ENCODE measurements around the gene C4orf33. TPM values are rescaled to one million over a fixed set of nuclear protein-coding genes. Genes with fewer than 3 reads are reported as not detected.
A peak's percentile ranks its signal among the peaks of the same experiment; 100 is the strongest.

C4orf33 gene
- total and polyA plus RNA-seq, 9 of the 15 experiments (the other 6 are each of a cell fraction or from before 2014, with no cell fraction given): 16.7 to 42.0 (median 27.5) TPM

DNA sequence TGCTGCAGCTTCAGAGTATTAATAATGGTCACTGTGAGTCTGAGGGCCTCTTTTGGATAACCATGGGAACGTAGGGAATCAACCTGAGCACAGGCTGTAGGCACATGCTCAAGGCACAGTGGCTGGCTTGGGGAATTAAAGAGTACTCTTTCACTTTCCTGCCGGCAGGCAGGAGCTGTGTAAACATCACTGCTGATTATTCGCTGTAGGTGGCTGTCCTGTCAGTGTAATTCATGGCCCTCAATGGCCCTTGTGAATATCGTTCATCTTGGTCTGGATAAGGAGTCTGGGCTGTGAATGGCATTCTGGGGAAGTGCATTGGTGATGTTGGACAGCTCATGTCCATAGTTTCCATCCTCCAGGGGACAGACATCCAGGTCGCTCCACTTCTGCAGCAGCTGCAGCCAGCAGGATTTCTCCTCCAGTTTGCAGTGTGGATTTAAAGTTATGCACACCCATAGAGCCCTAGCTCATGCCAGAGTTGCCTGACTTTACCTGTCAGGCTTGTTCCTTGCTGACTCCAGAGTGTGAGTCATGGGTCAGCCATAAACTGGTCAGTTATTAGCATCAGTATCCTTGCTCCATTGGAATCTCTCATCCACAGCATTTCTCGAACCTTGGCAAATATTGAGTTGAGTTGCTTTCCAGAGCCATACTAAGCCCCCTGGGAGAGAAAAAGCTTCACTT is 43.0 kb downstream of the C4orf33 start:
- ChIA-PET POLR2A (interaction anchor here (0.8 to 1.2 kb wide), 4 partner anchors 11 to 978 kb away, joined by 3 to 4 read pairs (median 4); no protein-coding TSS in a partner anchor), CTCF (ENCODE audit: low intra/inter-chr PET ratio) (no interaction called here)
- Histone ChIP-seq H3K27me3 (ENCODE audit: control insufficient read depth in 2 of 2, insufficient read depth in 2 of 2, low read length in 2 of 2) (peaks cover 0 to 15% of the 10 kb centered on the region in 2 experiments; a peak in 4 of 5 replicates), H2AFZ (ENCODE audit: low read depth, low read length) (no peak overlapping the region), H3K4me2 (ENCODE audit: insufficient read depth, low read length) (no peak overlapping the region), H3K9me3 (replicated peaks; ENCODE audit: control insufficient read depth, insufficient read depth, low read depth, low read length) (no peaks in the 10 kb centered on the region), H3K79me2 (ENCODE audit: control insufficient read depth, insufficient read depth, low read length) (no peaks in the 10 kb centered on the region), H3K9me1 (ENCODE audit: control insufficient read depth, insufficient read depth, low read length) (no peaks in the 10 kb centered on the region), H3K36me3 (ENCODE audit: control insufficient read depth, insufficient read depth, low read length) (no peaks in the 10 kb centered on the region), H3K27ac (ENCODE audit: extremely low read depth, low read depth, low read length) (no peak overlapping the region), H4K20me1 (replicated peaks; ENCODE audit: control insufficient read depth, insufficient read depth, low read length) (no peaks in the 10 kb centered on the region), H3K9ac (ENCODE audit: insufficient read depth in 1 of 2, low read depth in 2 of 2, low read length in 2 of 2) (no peak overlapping the region), H3K4me3 (no peak overlapping the region), H3K4me1 (replicated peaks in 1 of 2; ENCODE audit: control insufficient read depth in 2 of 2, insufficient read depth in 2 of 2, low read length in 2 of 2) (no peaks in the 10 kb centered on the region; a peak in 1 of 5 replicates)
- in situ Hi-C loops (cut with MboI) (no loop called here), intact Hi-C loops (cut with micrococcal nuclease) (no loop called here)
- DNase-seq (ENCODE audit: extremely low read depth in 1 of 4, low spot score in 3 of 4) (no peak), FAIRE-seq (no peak), ATAC-seq (peak; percentile 16)
- 3% methylated on average over 6 of the region's 6 CpGs for WGBS (ENCODE audit: insufficient coverage, low coverage, missing lambda C conversion rate)
- TF ChIP-seq, protein P1, sequence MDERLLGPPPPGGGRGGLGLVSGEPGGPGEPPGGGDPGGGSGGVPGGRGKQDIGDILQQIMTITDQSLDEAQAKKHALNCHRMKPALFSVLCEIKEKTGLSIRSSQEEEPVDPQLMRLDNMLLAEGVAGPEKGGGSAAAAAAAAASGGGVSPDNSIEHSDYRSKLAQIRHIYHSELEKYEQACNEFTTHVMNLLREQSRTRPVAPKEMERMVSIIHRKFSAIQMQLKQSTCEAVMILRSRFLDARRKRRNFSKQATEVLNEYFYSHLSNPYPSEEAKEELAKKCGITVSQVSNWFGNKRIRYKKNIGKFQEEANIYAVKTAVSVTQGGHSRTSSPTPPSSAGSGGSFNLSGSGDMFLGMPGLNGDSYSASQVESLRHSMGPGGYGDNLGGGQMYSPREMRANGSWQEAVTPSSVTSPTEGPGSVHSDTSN (CRISPR knock-in tag; IDR thresholded peaks at IDR 0.05; ENCODE audit: low read depth): no peak
- TF ChIP-seq, protein P1 (tag; conservative IDR thresholded peaks at IDR 0.05; ENCODE audit: low read depth): peak; percentile 44; the same call in 1 of the 2 replicates
- TF ChIP-seq DMBX1 (CRISPR knock-in tag; IDR thresholded peaks at IDR 0.05; ENCODE audit: borderline replicate concordance) (no peak), MEIS2 (IDR thresholded peaks at IDR 0.05; ENCODE audit: partially characterized antibody) (peak; percentile 69), SMAD1 (IDR thresholded peaks at IDR 0.05; ENCODE audit: low read depth, low read length, partially characterized antibody) (no peak), FOXA3 (CRISPR knock-in tag; conservative IDR thresholded peaks at IDR 0.05 in 1 of 2, IDR thresholded peaks at IDR 0.05 in 1 of 2) (peak in 1 of 2 experiments; percentile 36; a peak in 1 of 4 replicates)
- TF ChIP-seq, protein P2, sequence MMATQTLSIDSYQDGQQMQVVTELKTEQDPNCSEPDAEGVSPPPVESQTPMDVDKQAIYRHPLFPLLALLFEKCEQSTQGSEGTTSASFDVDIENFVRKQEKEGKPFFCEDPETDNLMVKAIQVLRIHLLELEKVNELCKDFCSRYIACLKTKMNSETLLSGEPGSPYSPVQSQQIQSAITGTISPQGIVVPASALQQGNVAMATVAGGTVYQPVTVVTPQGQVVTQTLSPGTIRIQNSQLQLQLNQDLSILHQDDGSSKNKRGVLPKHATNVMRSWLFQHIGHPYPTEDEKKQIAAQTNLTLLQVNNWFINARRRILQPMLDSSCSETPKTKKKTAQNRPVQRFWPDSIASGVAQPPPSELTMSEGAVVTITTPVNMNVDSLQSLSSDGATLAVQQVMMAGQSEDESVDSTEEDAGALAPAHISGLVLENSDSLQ (IDR thresholded peaks at IDR 0.05): peak; percentile 32; the same call in 1 of the 2 replicates
- TF ChIP-seq, protein P3, sequence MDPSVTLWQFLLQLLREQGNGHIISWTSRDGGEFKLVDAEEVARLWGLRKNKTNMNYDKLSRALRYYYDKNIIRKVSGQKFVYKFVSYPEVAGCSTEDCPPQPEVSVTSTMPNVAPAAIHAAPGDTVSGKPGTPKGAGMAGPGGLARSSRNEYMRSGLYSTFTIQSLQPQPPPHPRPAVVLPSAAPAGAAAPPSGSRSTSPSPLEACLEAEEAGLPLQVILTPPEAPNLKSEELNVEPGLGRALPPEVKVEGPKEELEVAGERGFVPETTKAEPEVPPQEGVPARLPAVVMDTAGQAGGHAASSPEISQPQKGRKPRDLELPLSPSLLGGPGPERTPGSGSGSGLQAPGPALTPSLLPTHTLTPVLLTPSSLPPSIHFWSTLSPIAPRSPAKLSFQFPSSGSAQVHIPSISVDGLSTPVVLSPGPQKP (CRISPR knock-in tag; IDR thresholded peaks at IDR 0.05): no peak
- no TSS peak for BruUV-seq (replicated peaks)

Measured in K562 (cell line).